Neuron (in vitro differentiated cells): ENCODE measurements around the gene CERS6.
"Not testable (repeated sequence)": the region's sequence is repeated elsewhere in the genome, so short reads cannot be mapped to it uniquely, and the experiment has no call there.

ENCODE experiments used
- H2AFZ ChIP-seq: one replicate; pipeline ENCODE4 v1.6.1; 2013; ENCODE audit warnings: low read depth, mild to moderate bottlenecking, inconsistent platforms, low read length, moderate library complexity
- H3K27me3 ChIP-seq: one replicate; pipeline ENCODE4 v1.6.1; 2013; ENCODE audit warnings: low read length; ENCODE audit not compliant: insufficient read depth
- H3K36me3 ChIP-seq: one replicate; pipeline ENCODE4 v1.6.1; 2013; ENCODE audit warnings: low read length; ENCODE audit not compliant: insufficient read depth
- H3K4me1 ChIP-seq: one replicate; pipeline ENCODE4 v1.6.1; 2013; ENCODE audit warnings: low read length; ENCODE audit not compliant: insufficient read depth
- H3K4me3 ChIP-seq: 2 replicates; pipeline ENCODE4 v1.5.1; 2013; ENCODE audit warnings: mild to moderate bottlenecking, low read length, moderate library complexity
- H3K9me3 ChIP-seq: one replicate; pipeline ENCODE4 v1.6.1; 2013; ENCODE audit warnings: low read length

Gene CERS6

DNA sequence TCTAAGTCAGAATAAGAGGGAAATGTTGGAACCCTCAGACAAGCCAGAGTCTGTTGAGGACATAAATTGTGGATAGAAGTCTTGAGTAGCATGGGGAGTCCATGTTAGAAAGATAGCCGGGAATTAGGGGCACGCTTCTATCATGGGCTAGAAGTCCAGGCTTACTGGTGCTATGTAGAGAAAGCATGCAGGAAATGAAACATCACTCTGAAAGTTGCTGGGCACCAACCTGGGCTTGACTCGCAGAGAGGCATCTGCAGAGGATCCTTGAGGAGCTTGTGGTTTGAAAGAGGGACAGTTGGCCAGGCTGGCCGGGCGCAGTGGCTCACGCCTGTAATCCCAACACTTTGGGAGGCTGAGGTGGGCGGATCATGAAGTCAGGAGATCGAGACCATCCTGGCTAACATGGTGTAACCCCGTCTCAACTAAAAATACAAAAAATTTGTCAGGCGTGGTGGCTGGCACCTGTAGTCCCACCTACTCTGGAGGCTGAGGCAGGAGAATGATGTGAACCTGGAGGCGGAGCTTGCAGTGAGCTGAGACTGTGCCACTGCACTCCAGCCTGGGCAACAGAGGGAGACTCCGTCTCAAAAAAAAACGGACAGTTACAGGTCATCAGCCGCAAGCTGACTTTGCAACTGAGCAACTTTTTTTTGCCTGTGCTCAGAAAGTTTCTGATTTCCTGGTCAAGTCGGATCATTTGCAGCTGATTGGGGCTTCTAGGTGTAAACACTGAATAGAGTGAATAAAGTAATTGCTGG is 24.9 kb downstream of the CERS6 start:
- Histone ChIP-seq H3K9me3 (peaks cover 3% of the 10 kb centered on the region), H2AFZ (no peak overlapping the region), H3K36me3 (no peaks in the 10 kb centered on the region), H3K4me3 (no peak overlapping the region), H3K27me3 (no peaks in the 10 kb centered on the region), H3K4me1 (no peaks in the 10 kb centered on the region)

DNA sequence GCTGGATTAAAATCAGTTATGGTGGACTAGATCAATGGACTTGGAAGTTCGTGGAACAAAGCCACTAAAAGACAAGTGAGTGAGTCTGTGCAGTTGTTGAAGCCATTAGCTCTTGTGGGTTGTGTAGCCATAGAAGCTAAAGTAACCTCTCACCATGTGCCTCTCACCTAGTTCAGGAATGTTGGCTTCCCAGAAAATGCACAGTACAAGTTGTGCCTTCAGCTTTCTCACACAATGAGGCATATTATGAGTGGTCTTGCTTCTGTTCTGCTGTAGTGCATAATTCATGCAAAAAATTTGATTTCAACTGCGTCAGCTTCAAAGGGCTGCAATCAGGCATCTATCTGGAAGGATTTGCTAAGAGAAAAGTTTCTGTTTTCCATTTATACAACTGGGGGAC is 26.2 kb downstream of the CERS6 start:
- H3K27me3 ChIP-seq: no peaks in the 10 kb centered on the region
- H2AFZ ChIP-seq: no peak overlapping the region
- H3K4me3 ChIP-seq: no peak overlapping the region
- H3K4me1 ChIP-seq: no peaks in the 10 kb centered on the region
- peaks cover 3% of the 10 kb centered on the region for H3K9me3 ChIP-seq
- H3K36me3 ChIP-seq: no peaks in the 10 kb centered on the region

DNA sequence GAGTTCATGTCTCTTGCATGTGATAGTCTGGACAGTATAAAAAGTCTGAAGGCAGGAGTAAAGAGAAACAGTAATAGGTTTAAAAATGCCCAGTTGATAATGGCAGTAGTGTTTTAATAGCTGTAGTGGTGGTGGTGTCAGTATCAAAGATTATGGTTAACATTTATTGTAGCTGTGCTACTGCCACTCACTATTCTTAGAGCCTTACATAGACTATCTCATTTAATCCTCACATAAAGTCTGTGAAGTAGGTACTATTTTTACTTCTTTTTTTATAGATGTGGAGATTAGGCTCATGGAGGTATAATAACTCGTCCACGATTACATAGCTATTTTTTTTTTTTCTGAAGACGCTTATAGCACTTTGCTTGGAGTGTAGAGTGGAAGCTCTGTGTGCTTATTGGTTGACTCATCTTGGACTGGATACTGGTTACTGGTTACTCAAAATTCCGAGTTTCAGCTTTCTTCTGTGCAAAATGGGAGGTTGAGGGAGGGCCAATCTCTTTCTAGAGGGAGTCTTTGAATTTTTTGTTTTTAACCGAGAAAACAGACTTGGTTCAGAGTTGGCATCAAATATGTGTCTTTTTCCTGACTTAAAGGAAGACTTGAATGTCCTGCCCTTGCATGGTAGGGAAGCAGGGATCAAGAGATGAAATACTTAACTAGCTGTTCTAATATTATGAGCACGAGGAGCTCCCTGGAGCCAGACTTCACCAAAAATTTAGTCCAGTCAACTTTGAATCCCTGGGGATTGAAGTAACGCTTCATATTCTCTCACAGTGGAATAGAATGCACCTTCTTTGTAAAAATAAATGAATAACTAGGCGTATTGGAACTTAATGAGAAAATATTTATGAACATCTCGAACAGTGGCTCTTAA is 27.1 kb downstream of the CERS6 start:
- Histone ChIP-seq H3K4me1 (no peaks in the 10 kb centered on the region), H3K9me3 (peaks cover 1% of the 10 kb centered on the region), H3K4me3 (no peak overlapping the region), H3K36me3 (no peaks in the 10 kb centered on the region), H3K27me3 (no peaks in the 10 kb centered on the region), H2AFZ (no peak overlapping the region)

DNA sequence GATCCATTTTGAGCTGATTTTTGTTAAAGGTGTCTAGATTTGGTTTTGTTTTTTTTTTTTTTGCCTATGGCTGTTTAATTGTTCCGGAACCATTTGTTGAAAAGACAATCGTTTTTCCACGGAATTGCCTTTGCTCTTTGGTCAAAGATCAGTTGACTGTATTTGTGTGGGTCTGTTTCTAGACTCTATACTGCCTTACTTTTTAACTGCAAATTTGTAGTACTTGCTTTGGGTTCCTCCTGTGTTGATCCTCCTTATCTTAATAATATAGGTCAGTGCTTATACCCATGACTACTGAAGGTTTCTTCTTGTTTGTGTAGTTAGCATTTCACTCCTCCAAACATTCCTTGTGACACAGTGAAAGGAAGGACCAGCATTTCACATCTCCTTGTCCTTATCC is 30.4 kb downstream of the CERS6 start:
- no peaks in the 10 kb centered on the region for H3K36me3 ChIP-seq
- H2AFZ ChIP-seq: no peak overlapping the region
- H3K4me1 ChIP-seq: peaks cover 11% of the 10 kb centered on the region
- no peak overlapping the region for H3K4me3 ChIP-seq
- H3K9me3 ChIP-seq: no peaks in the 10 kb centered on the region
- no peaks in the 10 kb centered on the region for H3K27me3 ChIP-seq

DNA sequence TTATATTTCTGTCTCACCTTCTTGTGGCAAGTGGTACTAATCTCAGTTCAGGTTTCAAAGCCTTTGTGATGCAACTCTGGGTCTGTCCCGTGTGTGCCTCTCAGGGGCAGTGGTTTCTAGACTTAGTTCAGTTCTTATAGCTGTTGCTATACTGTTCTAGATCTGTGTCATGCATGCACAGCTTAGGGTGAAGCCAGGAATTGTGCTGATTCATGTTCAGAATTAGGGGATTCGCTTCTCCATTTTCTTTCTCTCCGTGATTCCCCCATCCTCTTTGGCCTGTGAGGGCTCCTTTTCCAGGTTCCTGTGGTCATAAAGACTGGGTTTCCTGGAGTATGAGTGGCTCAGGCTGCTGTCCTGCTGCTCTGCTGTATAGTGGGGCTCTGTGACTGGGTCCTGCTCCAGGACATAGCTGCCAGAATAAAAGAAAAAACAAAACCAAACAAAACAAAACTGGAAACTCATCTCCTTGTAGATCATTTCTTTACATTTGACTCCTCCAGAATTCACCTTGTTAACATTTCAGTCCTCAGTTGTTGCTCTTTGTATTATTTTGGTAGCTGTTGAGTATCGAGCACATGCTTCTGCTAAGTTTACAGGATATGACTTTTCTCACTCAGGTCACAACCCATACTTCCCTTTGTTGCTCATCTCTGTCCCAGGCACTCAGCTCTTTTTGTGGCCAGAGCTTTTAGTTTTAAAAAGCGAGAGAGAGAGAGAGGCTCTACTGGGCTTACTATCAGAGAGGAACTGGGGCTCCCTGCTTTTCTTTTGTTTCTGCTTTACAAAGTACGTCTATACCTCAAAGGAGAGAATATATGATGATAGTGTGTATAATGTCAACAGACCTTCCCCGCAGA is 34.2 kb downstream of the CERS6 start:
- H3K4me1 ChIP-seq: peaks cover 11% of the 10 kb centered on the region
- no peak overlapping the region for H3K4me3 ChIP-seq
- no peak overlapping the region for H2AFZ ChIP-seq
- H3K27me3 ChIP-seq: no peaks in the 10 kb centered on the region
- peaks cover 3% of the 10 kb centered on the region for H3K9me3 ChIP-seq
- H3K36me3 ChIP-seq: peaks cover 9% of the 10 kb centered on the region

DNA sequence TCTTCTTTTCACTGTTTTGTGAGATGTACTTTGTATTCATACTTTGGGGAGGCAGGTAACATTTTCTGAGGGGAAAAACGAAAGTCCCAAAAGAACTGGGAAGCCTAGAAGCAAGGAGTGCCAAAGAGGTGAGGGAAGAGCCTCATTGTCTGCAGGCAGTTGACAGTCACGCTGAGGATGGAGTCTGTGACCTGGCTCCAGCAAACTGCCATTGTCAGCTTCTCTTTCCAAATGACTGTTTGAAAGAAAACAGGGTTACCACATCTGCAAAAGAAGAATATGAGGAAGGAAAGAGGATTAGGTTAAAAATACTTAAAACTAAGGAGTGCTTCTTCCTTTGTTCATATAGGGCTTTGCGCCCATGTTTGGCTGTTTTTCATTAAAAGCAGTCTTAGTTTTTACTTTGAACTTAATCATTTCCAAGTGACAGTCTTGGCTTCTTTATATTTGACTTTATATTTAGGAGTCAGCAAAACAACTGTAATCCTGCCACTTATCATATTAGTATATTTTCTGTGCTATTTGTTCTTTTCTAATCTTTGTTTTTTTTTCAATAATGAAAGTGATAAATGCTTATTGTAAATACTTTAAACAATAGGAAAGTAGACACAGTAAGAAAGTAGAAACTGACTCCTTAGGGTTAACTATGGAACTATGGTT is 35.0 kb downstream of the CERS6 start:
- Histone ChIP-seq H3K4me3 (no peak overlapping the region), H3K4me1 (peaks cover 11% of the 10 kb centered on the region), H3K27me3 (no peaks in the 10 kb centered on the region), H3K36me3 (peaks cover 9% of the 10 kb centered on the region), H3K9me3 (peaks cover 3% of the 10 kb centered on the region), H2AFZ (no peak overlapping the region)

DNA sequence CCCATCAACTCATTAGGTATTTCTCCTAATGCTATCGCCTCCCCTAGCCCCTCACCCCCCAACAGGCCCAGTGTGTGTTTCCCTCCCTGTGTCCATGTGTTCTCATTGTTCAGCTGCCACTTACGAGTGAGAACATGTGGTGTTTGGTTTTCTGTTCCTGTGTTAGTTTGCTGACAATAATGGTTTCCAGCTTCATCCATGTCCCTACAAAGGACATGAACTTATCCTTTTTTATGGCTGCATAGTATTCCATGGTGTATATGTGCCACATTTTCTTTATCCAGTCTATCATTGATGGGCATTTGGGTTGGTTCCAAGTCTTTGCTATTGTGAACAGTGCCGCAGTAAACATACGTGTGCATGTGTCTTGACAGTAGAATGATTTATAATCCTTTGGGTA is 35.7 kb downstream of the CERS6 start:
- H3K9me3 ChIP-seq, H3K36me3 ChIP-seq, H2AFZ ChIP-seq, H3K4me3 ChIP-seq, H3K27me3 ChIP-seq: not testable (repeated sequence)
- peaks cover 11% of the 10 kb centered on the region for H3K4me1 ChIP-seq

DNA sequence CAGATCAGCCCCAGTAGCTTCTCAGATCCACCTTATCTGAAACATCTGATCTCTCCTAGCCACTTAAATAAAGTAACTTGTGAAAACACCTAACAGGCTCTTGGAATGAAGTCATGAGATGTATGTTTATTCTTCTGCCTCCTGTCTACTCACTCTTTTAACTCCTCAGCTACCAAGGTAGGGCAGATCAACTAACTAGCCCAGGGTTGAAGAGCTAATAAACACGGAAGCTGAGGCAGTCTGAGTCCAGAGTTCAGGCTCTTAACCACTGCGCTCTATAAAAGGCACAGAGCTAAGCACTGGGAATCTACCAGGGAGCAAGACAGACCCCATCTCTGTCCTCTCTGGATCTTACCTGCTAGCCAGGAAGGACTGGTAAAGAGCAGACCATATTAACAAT is 37.1 kb downstream of the CERS6 start:
- not testable (repeated sequence) for H2AFZ ChIP-seq, H3K36me3 ChIP-seq, H3K4me3 ChIP-seq, H3K9me3 ChIP-seq, H3K27me3 ChIP-seq
- peaks cover 11% of the 10 kb centered on the region for H3K4me1 ChIP-seq

DNA sequence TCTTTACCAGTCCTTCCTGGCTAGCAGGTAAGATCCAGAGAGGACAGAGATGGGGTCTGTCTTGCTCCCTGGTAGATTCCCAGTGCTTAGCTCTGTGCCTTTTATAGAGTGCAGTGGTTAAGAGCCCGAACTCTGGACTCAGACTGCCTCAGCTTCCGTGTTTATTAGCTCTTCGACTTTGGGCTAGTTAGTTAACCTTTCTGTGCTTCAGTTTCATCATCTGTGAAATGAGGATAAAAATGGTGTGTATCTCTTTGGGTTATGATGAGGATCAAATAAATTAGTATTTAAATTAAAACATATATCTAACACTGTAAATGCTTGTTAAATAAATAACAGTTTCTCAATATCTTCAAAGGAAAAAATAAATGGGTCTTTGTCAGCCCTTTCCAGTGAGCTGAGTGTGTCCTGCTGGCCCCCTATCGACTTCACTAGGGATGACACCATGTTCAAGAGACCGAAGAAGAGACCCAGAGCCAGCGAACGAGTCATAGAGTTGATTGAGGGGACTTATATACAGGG is 38.2 kb downstream of the CERS6 start:
- H3K9me3 ChIP-seq: peaks cover 3% of the 10 kb centered on the region
- H3K27me3 ChIP-seq: no peaks in the 10 kb centered on the region
- peaks cover 11% of the 10 kb centered on the region for H3K4me1 ChIP-seq

DNA sequence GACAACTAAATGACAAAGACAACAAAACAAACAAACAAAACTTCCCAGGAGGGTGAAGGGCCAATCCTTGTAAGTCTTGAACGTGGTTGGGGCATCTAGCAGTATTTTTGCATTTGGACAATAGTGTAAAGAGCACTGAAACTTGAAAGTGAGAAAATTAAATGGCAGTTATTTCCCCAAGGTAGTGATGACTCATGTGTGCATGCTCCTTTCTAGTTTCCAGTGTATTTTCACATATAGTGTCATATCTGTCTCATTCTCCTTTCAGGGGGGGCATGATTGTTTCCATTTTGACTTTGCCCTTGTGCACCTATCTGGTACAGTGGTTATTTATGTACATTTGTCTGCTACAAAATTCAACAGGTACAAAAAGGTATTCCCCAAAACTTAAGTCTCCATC is 39.5 kb downstream of the CERS6 start:
- Histone ChIP-seq H3K4me3 (no peak overlapping the region), H3K9me3 (peaks cover 3% of the 10 kb centered on the region), H2AFZ (no peak overlapping the region)

More for the DNA sequence above, 38.2 kb downstream of the CERS6 start:
- Histone ChIP-seq H2AFZ (no peak overlapping the region), H3K4me3 (no peak overlapping the region), H3K36me3 (peaks cover 9% of the 10 kb centered on the region)

DNA sequence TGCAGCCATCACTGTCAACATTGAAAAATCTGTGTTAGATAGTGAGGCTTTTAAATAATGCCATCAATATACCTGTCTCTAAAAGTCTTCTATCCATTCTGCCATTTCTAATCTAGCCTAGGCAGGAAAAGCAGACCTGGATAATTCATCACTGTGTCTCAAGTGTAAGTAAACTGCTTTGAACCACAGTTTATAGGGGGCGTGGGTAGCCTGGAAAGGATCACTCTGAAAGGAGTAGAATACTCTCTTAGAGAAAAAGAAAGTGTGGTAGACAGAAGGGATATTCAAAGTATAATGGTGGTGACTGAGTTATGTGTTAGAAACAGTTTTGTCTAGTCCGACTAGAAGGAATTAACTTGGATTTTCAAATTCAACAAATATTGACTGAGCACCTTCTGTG is 40.8 kb downstream of the CERS6 start:
- Histone ChIP-seq H3K27me3 (no peaks in the 10 kb centered on the region), H2AFZ (no peak overlapping the region), H3K36me3 (peaks cover 9% of the 10 kb centered on the region), H3K4me1 (no peaks in the 10 kb centered on the region), H3K4me3 (no peak overlapping the region), H3K9me3 (peaks cover 3% of the 10 kb centered on the region)

More for the DNA sequence above, 39.5 kb downstream of the CERS6 start:
- H3K27me3 ChIP-seq: no peaks in the 10 kb centered on the region
- H3K36me3 ChIP-seq: peaks cover 9% of the 10 kb centered on the region
- peaks cover 5% of the 10 kb centered on the region for H3K4me1 ChIP-seq

DNA sequence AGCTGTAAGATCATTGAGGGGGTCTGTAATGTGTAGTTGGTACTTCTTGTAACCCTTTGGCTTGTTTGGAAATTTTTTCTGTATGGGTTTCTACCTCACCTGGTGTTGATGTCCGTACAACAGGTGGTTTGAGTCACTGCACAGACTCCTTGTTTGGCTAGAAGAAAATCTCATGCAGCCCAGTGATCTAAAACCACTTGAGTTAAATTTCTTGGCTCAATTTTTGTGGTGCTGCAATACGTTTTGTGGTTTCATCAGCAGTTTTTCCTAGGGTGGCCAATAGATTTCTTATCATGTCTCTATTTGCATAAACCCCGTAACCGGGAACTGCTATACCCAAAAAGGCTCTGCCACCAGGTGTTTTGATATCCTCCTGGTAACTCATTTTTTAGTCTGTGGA is 43.4 kb downstream of the CERS6 start:
- Histone ChIP-seq H3K9me3 (peaks cover 5% of the 10 kb centered on the region), H3K4me1 (no peaks in the 10 kb centered on the region), H3K36me3 (no peaks in the 10 kb centered on the region), H2AFZ (no peak overlapping the region), H3K27me3 (no peaks in the 10 kb centered on the region), H3K4me3 (no peak overlapping the region)
